ENCODE measurements around the gene OASL. TPM values are rescaled to one million over a fixed set of nuclear protein-coding genes. Genes with fewer than 3 reads are reported as not detected.

Gene OASL
- total and polyA plus RNA-seq, 9 of the 15 experiments (the other 6 are each of a cell fraction or from before 2014, with no cell fraction given) = 0.14 TPM; not detected in 8

DNA sequence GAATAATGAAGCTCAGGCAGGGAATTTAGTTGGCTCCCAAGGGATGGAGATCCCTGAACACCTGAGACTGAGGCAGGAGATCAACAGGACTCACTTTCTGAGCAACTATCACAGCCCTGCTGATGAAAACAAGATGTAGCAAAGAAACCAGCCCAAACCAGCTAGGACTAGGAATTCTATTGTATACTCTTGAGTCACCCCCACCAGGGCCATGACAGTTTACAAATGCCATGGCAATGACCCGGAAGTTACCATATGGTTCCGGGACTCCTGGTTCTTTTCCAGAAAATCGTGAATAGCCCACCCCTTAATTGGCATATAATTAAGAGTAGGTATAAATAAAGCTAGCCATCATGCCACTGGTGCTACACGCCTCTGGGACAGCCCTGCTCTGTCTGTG lies 46.0 kb upstream of the OASL start (continued):
- TF ChIP-seq, protein P1, sequence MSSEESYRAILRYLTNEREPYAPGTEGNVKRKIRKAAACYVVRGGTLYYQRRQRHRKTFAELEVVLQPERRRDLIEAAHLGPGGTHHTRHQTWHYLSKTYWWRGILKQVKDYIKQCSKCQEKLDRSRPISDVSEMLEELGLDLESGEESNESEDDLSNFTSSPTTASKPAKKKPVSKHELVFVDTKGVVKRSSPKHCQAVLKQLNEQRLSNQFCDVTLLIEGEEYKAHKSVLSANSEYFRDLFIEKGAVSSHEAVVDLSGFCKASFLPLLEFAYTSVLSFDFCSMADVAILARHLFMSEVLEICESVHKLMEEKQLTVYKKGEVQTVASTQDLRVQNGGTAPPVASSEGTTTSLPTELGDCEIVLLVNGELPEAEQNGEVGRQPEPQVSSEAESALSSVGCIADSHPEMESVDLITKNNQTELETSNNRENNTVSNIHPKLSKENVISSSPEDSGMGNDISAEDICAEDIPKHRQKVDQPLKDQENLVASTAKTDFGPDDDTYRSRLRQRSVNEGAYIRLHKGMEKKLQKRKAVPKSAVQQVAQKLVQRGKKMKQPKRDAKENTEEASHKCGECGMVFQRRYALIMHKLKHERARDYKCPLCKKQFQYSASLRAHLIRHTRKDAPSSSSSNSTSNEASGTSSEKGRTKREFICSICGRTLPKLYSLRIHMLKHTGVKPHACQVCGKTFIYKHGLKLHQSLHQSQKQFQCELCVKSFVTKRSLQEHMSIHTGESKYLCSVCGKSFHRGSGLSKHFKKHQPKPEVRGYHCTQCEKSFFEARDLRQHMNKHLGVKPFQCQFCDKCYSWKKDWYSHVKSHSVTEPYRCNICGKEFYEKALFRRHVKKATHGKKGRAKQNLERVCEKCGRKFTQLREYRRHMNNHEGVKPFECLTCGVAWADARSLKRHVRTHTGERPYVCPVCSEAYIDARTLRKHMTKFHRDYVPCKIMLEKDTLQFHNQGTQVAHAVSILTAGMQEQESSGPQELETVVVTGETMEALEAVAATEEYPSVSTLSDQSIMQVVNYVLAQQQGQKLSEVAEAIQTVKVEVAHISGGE (CRISPR knock-in tag; IDR thresholded peaks at IDR 0.05) = no peak
- TF ChIP-seq L3MBTL2 (IDR thresholded peaks at IDR 0.05) (no peak), C11orf30 (IDR thresholded peaks at IDR 0.05; ENCODE audit: low read depth) (no peak), EP300 (IDR thresholded peaks at IDR 0.05; ENCODE audit: low read length) (no peak), CCAR2 (IDR thresholded peaks at IDR 0.05; ENCODE audit: low read depth, low read length) (no peak), THRAP3 (IDR thresholded peaks at IDR 0.05; ENCODE audit: borderline replicate concordance) (no peak), KLF16 (IDR thresholded peaks at IDR 0.05) (no peak), SOX6 (IDR thresholded peaks at IDR 0.05) (no peak)
- TF ChIP-seq, protein P2, sequence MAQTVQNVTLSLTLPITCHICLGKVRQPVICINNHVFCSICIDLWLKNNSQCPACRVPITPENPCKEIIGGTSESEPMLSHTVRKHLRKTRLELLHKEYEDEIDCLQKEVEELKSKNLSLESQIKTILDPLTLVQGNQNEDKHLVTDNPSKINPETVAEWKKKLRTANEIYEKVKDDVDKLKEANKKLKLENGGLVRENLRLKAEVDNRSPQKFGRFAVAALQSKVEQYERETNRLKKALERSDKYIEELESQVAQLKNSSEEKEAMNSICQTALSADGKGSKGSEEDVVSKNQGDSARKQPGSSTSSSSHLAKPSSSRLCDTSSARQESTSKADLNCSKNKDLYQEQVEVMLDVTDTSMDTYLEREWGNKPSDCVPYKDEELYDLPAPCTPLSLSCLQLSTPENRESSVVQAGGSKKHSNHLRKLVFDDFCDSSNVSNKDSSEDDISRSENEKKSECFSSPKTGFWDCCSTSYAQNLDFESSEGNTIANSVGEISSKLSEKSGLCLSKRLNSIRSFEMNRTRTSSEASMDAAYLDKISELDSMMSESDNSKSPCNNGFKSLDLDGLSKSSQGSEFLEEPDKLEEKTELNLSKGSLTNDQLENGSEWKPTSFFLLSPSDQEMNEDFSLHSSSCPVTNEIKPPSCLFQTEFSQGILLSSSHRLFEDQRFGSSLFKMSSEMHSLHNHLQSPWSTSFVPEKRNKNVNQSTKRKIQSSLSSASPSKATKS (CRISPR knock-in tag; IDR thresholded peaks at IDR 0.05) = no peak
- TF ChIP-seq, protein P3, sequence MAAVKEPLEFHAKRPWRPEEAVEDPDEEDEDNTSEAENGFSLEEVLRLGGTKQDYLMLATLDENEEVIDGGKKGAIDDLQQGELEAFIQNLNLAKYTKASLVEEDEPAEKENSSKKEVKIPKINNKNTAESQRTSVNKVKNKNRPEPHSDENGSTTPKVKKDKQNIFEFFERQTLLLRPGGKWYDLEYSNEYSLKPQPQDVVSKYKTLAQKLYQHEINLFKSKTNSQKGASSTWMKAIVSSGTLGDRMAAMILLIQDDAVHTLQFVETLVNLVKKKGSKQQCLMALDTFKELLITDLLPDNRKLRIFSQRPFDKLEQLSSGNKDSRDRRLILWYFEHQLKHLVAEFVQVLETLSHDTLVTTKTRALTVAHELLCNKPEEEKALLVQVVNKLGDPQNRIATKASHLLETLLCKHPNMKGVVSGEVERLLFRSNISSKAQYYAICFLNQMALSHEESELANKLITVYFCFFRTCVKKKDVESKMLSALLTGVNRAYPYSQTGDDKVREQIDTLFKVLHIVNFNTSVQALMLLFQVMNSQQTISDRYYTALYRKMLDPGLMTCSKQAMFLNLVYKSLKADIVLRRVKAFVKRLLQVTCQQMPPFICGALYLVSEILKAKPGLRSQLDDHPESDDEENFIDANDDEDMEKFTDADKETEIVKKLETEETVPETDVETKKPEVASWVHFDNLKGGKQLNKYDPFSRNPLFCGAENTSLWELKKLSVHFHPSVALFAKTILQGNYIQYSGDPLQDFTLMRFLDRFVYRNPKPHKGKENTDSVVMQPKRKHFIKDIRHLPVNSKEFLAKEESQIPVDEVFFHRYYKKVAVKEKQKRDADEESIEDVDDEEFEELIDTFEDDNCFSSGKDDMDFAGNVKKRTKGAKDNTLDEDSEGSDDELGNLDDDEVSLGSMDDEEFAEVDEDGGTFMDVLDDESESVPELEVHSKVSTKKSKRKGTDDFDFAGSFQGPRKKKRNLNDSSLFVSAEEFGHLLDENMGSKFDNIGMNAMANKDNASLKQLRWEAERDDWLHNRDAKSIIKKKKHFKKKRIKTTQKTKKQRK (IDR thresholded peaks at IDR 0.05; ENCODE audit: borderline replicate concordance, low read depth, low read length) = no peak
